ENCODE data around the gene SOX4. TPM values are rescaled to one million over a fixed set of nuclear protein-coding genes. Genes with fewer than 3 reads are reported as not detected.

The SOX4 gene
- total RNA-seq, 4 donors from 2014 or later: 4.1 to 6.5 (median 4.8) TPM

DNA sequence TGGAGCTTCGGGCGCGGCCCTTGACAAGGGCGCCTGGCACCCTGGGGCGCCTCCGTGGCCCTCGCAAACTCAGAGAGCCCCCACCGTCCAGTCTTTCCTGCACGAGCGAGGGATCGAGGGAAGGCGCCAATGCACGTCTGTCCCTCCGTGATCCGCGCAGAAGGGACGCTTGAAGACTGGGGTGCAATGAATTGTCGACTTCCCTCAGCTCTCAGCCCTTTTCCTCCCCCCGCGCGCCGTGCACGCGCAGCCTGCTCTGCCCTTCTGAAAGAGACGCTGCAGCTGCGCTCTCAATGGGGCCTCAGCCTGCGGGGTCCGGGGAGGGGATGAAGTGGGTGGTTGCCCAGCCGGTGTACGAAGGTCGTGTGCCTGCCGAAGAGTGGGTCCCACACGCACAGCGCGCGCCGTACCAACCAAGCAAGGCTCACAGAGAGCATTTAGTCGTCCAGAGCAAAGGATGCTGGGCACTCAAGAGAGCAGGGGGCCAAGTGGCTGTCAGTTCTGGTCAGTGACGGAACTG lies 5.5 kb upstream of the SOX4 start:
- no peak for DNase-seq (ENCODE audit: extremely low spot score)
- WGBS: 0% methylated on average over 35 of the region's 39 CpGs

DNA sequence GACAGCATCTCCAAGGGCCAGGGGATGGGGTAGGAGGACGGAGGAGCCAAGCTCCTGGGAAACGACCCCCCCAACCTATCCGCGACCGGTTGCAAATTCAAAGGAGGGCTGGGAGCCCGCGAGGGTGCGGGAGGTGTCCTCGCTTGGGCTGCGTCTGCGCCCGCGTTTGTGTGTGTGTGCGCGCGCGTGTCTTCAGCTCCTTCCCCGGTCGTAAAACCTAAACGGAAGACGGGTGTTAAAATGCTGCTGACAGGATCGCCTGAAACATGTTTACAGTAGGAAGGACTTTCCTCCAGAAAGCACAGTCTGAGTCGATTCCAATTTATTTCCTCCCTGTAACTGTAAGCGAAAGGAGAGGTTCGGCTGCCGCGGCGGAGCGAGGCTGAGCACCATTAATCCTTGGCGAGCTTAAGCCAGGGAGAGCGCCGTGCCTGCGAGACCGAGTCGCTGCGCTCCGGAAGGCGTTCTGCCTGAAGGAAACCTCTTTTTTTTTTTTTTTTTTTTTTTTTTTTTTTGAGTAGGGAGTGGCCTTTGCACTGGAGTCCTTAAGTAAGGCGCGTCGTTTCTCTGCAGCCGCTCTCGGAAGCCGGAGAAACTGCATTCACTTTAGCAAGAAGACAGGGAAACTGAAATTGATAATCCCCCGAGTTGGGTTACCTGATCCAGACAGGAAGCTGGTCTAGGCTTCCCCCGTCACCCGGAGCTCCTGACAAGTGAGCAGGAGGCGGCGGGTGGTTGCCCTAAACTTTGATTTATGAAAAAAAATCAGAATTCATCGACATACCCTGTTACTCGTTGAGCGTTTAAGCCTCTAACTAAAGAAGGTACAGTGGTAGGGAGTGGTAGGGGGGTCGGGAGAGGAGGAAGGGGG lies 4.8 kb upstream of the SOX4 start:
- intact Hi-C loops (cut with DNase I): loop anchor here (2.0 kb wide), 1 partner anchor 1024 kb away; no protein-coding TSS in a partner anchor
- Histone ChIP-seq H3K36me3 (no peaks in the 10 kb centered on the region), H3K4me3 (peak overlapping the region; percentile 62 to 66 (median 66)), H3K9me3 (no peaks in the 10 kb centered on the region), H3K4me1 (peaks cover 9 to 31% (median 24%) of the 10 kb centered on the region in 4 donors), H3K27ac (replicated peaks in 1 of 4) (peak overlapping the region; percentile 71 to 84 (median 80)), H3K27me3 (no peaks in the 10 kb centered on the region)
- TF ChIP-seq POLR2AphosphoS5 (IDR thresholded peaks at IDR 0.05): peak; percentile 56 to 59
- TF ChIP-seq, protein P1, sequence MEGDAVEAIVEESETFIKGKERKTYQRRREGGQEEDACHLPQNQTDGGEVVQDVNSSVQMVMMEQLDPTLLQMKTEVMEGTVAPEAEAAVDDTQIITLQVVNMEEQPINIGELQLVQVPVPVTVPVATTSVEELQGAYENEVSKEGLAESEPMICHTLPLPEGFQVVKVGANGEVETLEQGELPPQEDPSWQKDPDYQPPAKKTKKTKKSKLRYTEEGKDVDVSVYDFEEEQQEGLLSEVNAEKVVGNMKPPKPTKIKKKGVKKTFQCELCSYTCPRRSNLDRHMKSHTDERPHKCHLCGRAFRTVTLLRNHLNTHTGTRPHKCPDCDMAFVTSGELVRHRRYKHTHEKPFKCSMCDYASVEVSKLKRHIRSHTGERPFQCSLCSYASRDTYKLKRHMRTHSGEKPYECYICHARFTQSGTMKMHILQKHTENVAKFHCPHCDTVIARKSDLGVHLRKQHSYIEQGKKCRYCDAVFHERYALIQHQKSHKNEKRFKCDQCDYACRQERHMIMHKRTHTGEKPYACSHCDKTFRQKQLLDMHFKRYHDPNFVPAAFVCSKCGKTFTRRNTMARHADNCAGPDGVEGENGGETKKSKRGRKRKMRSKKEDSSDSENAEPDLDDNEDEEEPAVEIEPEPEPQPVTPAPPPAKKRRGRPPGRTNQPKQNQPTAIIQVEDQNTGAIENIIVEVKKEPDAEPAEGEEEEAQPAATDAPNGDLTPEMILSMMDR (IDR thresholded peaks at IDR 0.05): peak in 1 of 3 experiments; percentile 1
- no peak for TF ChIP-seq POLR2A (IDR thresholded peaks at IDR 0.05; ENCODE audit: low read depth)
- under 1% methylated on average over 50 of the region's 53 CpGs for WGBS
- DNase-seq (ENCODE audit: extremely low spot score): no peak

More for the DNA sequence above, 5.5 kb upstream of the SOX4 start:
- H3K9me3 ChIP-seq: no peaks in the 10 kb centered on the region
- peak in 1 of 2 donors; percentile 0 for TF ChIP-seq POLR2AphosphoS5 (IDR thresholded peaks at IDR 0.05)
- TF ChIP-seq, protein P1 (IDR thresholded peaks at IDR 0.05): no peak
- TF ChIP-seq POLR2A (IDR thresholded peaks at IDR 0.05; ENCODE audit: low read depth): no peak
- no peaks in the 10 kb centered on the region for H3K36me3 ChIP-seq
- intact Hi-C loops (cut with DNase I): loop anchor here (2.0 kb wide), 1 partner anchor 1023 kb away; no protein-coding TSS in a partner anchor
- H3K4me1 ChIP-seq: peaks cover 5 to 27% (median 20%) of the 10 kb centered on the region in 4 donors
- H3K4me3 ChIP-seq: peak overlapping the region; percentile 62 to 66 (median 66)
- H3K27ac ChIP-seq (replicated peaks in 1 of 4): peak overlapping the region; percentile 71 to 84 (median 80)
- H3K27me3 ChIP-seq: no peaks in the 10 kb centered on the region

DNA sequence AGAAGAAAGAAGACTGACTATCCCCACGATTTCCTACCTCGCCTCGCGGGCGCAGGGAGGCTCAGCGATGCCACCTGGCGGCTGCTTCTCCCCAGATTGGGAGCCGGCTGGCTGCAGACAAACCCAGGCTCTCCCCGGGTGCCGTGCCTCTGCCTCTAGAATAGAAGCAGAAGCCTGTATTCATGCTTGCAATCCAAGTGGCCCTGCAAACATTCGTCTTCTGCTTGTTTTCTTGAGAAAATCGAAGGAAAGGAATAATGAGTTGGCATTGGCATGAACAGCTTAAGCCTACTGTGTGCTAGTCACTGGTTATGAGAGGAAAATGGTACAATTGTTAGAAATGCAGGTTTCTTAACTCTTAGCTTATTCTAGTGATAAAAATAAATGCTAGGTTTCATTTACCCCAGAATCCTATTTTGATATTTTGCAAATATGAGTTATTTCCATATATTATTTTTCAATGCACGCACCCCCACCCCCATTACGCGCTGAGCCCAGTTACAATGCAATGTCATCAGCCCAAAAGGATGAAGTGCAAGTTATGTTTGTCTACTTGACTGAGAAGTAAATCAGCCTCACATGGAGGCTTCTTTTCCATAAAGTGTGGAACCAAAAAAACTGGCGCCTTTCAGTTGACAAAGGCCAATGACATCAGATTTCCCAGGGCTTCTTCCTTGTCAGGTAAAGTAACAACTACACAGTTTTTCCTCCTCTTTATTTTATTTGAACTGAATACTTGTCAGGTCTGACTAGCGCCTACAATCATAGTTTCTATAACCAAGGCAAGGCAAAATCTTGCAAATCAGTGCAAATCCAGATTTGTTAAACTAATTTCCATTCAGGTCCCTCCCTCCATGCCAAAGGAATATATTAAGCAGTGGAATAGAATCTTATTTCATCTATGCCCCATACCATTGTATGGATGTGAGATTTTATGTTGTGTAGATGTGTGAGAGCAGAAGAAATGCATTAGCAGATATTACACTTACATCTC lies 3.9 kb upstream of the SOX4 start:
- Histone ChIP-seq H3K36me3 (no peaks in the 10 kb centered on the region), H3K4me3 (peak overlapping the region; percentile 62 to 66 (median 66)), H3K27me3 (no peaks in the 10 kb centered on the region), H3K9me3 (no peaks in the 10 kb centered on the region), H3K27ac (replicated peaks in 1 of 4) (peak overlapping the region; percentile 71 to 84 (median 80)), H3K4me1 (peaks cover 9 to 31% (median 24%) of the 10 kb centered on the region in 4 donors)
- no peak for TF ChIP-seq EP300 (IDR thresholded peaks at IDR 0.05)
- TF ChIP-seq, protein P1 (IDR thresholded peaks at IDR 0.05): peak; percentile 81 to 92 (median 90)
- no peak for TF ChIP-seq POLR2A (IDR thresholded peaks at IDR 0.05; ENCODE audit: low read depth)
- TF ChIP-seq POLR2AphosphoS5 (IDR thresholded peaks at IDR 0.05): peak in 1 of 2 donors; percentile 40
- WGBS: 27% methylated on average over 17 of the region's 17 CpGs
- intact Hi-C loops (cut with DNase I): loop anchor here (2.0 to 10.0 kb wide), 4 partner anchors 145 to 1145 kb away; no protein-coding TSS in a partner anchor
- peak; percentile 95 for DNase-seq (ENCODE audit: extremely low spot score)

DNA sequence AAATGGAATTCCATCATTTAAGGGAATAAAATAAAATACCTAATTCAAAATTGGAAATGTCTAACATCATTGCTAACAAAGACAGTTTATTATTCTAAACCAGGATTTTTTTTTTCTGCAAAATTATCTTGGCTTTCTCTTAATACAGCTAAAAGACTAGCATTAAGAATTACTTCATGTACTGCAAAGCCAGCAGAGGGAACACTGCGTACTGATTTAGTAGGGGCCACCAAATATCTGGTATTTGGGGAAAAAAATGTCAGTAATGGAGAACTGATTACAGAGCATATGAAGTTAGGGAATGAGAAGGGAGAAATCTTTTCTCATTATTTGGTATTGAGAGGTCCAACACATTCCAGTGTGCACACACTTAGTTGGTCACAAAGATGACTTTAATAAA lies 3.2 kb upstream of the SOX4 start:
- Histone ChIP-seq H3K27me3 (no peaks in the 10 kb centered on the region), H3K27ac (replicated peaks in 1 of 4) (no peak overlapping the region), H3K9me3 (no peaks in the 10 kb centered on the region), H3K36me3 (no peaks in the 10 kb centered on the region), H3K4me3 (no peak overlapping the region), H3K4me1 (peaks cover 9 to 33% (median 24%) of the 10 kb centered on the region in 4 donors)
- intact Hi-C loops (cut with DNase I): loop anchor here (10.0 kb wide), 3 partner anchors 144 to 1144 kb away; no protein-coding TSS in a partner anchor
- TF ChIP-seq, protein P1 (IDR thresholded peaks at IDR 0.05): no peak
- TF ChIP-seq EP300 (IDR thresholded peaks at IDR 0.05): no peak
- no peak for TF ChIP-seq POLR2A (IDR thresholded peaks at IDR 0.05; ENCODE audit: low read depth)
- TF ChIP-seq POLR2AphosphoS5 (IDR thresholded peaks at IDR 0.05): no peak
- no peak for DNase-seq (ENCODE audit: extremely low spot score)
- 89% methylated on average over 1 of the region's 1 CpG for WGBS
